NCI-H2029 treated with DMSO at 0.1 percent for 48 hours (cell line): ENCODE measurements around the gene ZNF239.
"Not testable (repeated sequence)": the region's sequence is repeated elsewhere in the genome, so short reads cannot be mapped to it uniquely, and the experiment has no call there.

ENCODE experiments used
- DNase-seq: peaks from one replicate; lab custom pipeline; 2025; lab: John Stamatoyannopoulos, UW

The ZNF239 gene

GRCh38 chr10:43576580-43576979 is 2.2 kb upstream of the ZNF239 start:
- DNase-seq = no peak

- no peak for DNase-seq
Measured at GRCh38 chr10:43576062-43576461, 1.6 kb upstream of the ZNF239 start.

GRCh38 chr10:43574906-43575305 is 490 bp upstream of the ZNF239 start:
- DNase-seq = no peak

GRCh38 chr10:43573250-43574000 is 991 bp downstream of the ZNF239 start:
- no peak for DNase-seq

GRCh38 chr10:43570971-43571370 is 3.4 kb downstream of the ZNF239 start:
- DNase-seq = no peak

GRCh38 chr10:43569681-43570080 is 4.7 kb downstream of the ZNF239 start:
- DNase-seq = no peak

- DNase-seq = no peak
Measured at GRCh38 chr10:43557214-43557613, 17.2 kb downstream of the ZNF239 start.

- DNase-seq = not testable (repeated sequence)
Measured at GRCh38 chr10:43543746-43544145, 30.7 kb downstream of the ZNF239 start.

GRCh38 chr10:43524434-43525247 is 49.8 kb downstream of the ZNF239 start:
- DNase-seq = no peak
